NCI-H2196 treated with DMSO at 0.1 percent for 48 hours (cell line): ENCODE results near the gene SPECC1L.
"Not testable (repeated sequence)": the region's sequence is repeated elsewhere in the genome, so short reads cannot be mapped to it uniquely, and the experiment has no call there.

Experiments used
- DNase-seq: peaks from one replicate; lab custom pipeline; 2025; ENCODE audit not compliant: unreplicated experiment; lab: John Stamatoyannopoulos, UW

SPECC1L gene

GRCh38 chr22:24270556-24271385 lies at the start of gene SPECC1L:
TSS of gene SPECC1L (plus strand) at chr22:24270831. CDS start at chr22:24302232, 31,401 bp downstream.
- peak; percentile 63 for DNase-seq

- DNase-seq = no peak
These were observed 46.2 kb upstream of the SPECC1L start for GRCh38 chr22:24224468-24224867.

GRCh38 chr22:24225044-24225601 lies 45.5 kb upstream of the SPECC1L start:
- DNase-seq = no peak

GRCh38 chr22:24225951-24226350 lies 44.7 kb upstream of the SPECC1L start:
- no peak for DNase-seq

GRCh38 chr22:24230911-24231656 lies 39.5 kb upstream of the SPECC1L start:
- no peak for DNase-seq

GRCh38 chr22:24231706-24232105 lies 38.9 kb upstream of the SPECC1L start:
- no peak for DNase-seq

GRCh38 chr22:24232124-24232523 lies 38.5 kb upstream of the SPECC1L start:
- DNase-seq = no peak

GRCh38 chr22:24232725-24233124 lies 37.9 kb upstream of the SPECC1L start:
- DNase-seq = no peak

GRCh38 chr22:24233235-24233634 lies 37.4 kb upstream of the SPECC1L start:
- DNase-seq = no peak

- no peak for DNase-seq
These were observed 36.8 kb upstream of the SPECC1L start for GRCh38 chr22:24233816-24234215.

- no peak for DNase-seq
These were observed 35.3 kb upstream of the SPECC1L start for GRCh38 chr22:24235315-24235714.

- no peak for DNase-seq
These were observed 34.0 kb upstream of the SPECC1L start for GRCh38 chr22:24236656-24237055.

GRCh38 chr22:24238101-24238694 lies 32.4 kb upstream of the SPECC1L start:
- not testable (repeated sequence) for DNase-seq

GRCh38 chr22:24240381-24240780 lies 30.2 kb upstream of the SPECC1L start:
- DNase-seq = no peak

GRCh38 chr22:24240985-24241692 lies 29.5 kb upstream of the SPECC1L start:
- not testable (repeated sequence) for DNase-seq

- DNase-seq = not testable (repeated sequence)
These were observed 27.2 kb upstream of the SPECC1L start for GRCh38 chr22:24243417-24243816.

GRCh38 chr22:24244144-24244787 lies 26.4 kb upstream of the SPECC1L start:
- no peak for DNase-seq

GRCh38 chr22:24245030-24245431 lies 25.6 kb upstream of the SPECC1L start, which contains the start of gene GGT5:
TSS of gene GGT5 (minus strand) at chr22:24245082. CDS start at chr22:24244725, 357 bp downstream.
- not testable (repeated sequence) for DNase-seq

- not testable (repeated sequence) for DNase-seq
These were observed 24.8 kb upstream of the SPECC1L start for GRCh38 chr22:24245584-24246561.
